K562 (cell line): Measurements from ENCODE around the gene RNF13. TPM values are rescaled to one million over a fixed set of nuclear protein-coding genes. Genes with fewer than 3 reads are reported as not detected.

Experiments used
- ATAC-seq: fragments of 200-7000 bp; cut with Tn5 transposase; 3 replicates; pipeline ENCODE4 v1.9.1; 2020; ENCODE audit warnings: moderate library complexity
- BruUV-seq: library from RNA; stranded (reverse); fragments of 400-500 nt; replicated peaks from 2 replicates; lab custom pipeline; 2021; lab: Mats Ljungman, UMichigan
- CTCF ChIA-PET: fragments of 300-600 bp; formaldehyde crosslinking; extraction: SDS; loops from one replicate; lab custom pipeline; 2021; ENCODE audit warnings: low intra/inter-chr PET ratio; lab: Yijun Ruan, JAX
- POLR2A ChIA-PET: fragments of 300-600, 350-650 bp; sonication (Branson Sonifier 250); formaldehyde crosslinking; extraction: SDS; loops from one replicate; lab custom pipeline; 2021; ENCODE audit warnings: antibody characterized with exemption, inconsistent platforms; lab: Yijun Ruan, JAX
- DNase-seq, 4 experiments: peaks; one replicate each; pipeline versions ENCODE4 v3.0.0 to v3.0.0-alpha.2; 2011 to 2018; ENCODE audit warnings: low spot score in 3 of 4, mixed read lengths in 3 of 4; ENCODE audit errors: extremely low read depth in 1 of 4
- FAIRE-seq: peaks from 2 replicates; lab custom pipeline; 2011; peaks lifted over from hg19 to GRCh38; lab: Jason Lieb, UNC
- H2AFZ ChIP-seq: 2 replicates; pipeline ENCODE4 v1.6.0; 2011; ENCODE audit warnings: low read depth, low read length, control low read depth, inconsistent platforms
- H3K27ac ChIP-seq: fragments of 200-600 bp; 3 replicates; pipeline ENCODE4 v1.8.0; 2011; ENCODE audit warnings: low read depth, mild to moderate bottlenecking, control low read depth, inconsistent platforms, low read length, moderate library complexity, mixed read lengths; ENCODE audit errors: extremely low read depth
- H3K27me3 ChIP-seq, 2 experiments: fragments of 300-600 bp in 1 of 2; 2 replicates in 1 of 2; 3 replicates in 1 of 2; pipeline versions ENCODE4 v1.6.0 to v1.8.0; 2011; ENCODE audit warnings: inconsistent platforms in 2 of 2, low read length in 2 of 2, mild to moderate bottlenecking in 1 of 2, mixed read lengths in 1 of 2, moderate library complexity in 1 of 2; ENCODE audit not compliant: control insufficient read depth in 2 of 2, insufficient read depth in 2 of 2
- H3K36me3 ChIP-seq: fragments of 300-600 bp; 3 replicates; pipeline ENCODE4 v1.8.0; 2011; ENCODE audit warnings: mild to moderate bottlenecking, low read length, inconsistent platforms; ENCODE audit not compliant: control insufficient read depth, insufficient read depth
- H3K4me1 ChIP-seq, 2 experiments: fragments of 200-600 bp in 1 of 2; replicated peaks in 1 of 2; 2 replicates in 1 of 2; 3 replicates in 1 of 2; pipeline versions ENCODE4 v1.5.1 to v1.8.0; 2011; ENCODE audit warnings: inconsistent platforms in 2 of 2, low read length in 2 of 2, mild to moderate bottlenecking in 1 of 2, mixed read lengths in 1 of 2, moderate library complexity in 1 of 2; ENCODE audit not compliant: control insufficient read depth in 2 of 2, insufficient read depth in 2 of 2
- H3K4me2 ChIP-seq: 2 replicates; pipeline ENCODE4 v1.6.1; 2011; ENCODE audit warnings: low read length, control low read depth, inconsistent platforms, mixed read lengths; ENCODE audit not compliant: insufficient read depth
- H3K4me3 ChIP-seq: fragments of 200-600 bp; sonication (generic), shearing (Covaris generic); 2 replicates; pipeline ENCODE4 v1.5.1; 2016; ENCODE audit warnings: control low read depth, inconsistent platforms
- H3K79me2 ChIP-seq: fragments of 200-600 bp; 3 replicates; pipeline ENCODE4 v1.8.0; 2011; ENCODE audit warnings: low read length, inconsistent platforms; ENCODE audit not compliant: control insufficient read depth, insufficient read depth
- H3K9ac ChIP-seq, 2 experiments: 2 replicates each; pipeline versions ENCODE4 v1.6.0 to v1.6.1; 2011; ENCODE audit warnings: low read depth in 2 of 2, low read length in 2 of 2, control low read depth in 1 of 2, inconsistent platforms in 1 of 2, mild to moderate bottlenecking in 1 of 2, mixed read lengths in 1 of 2; ENCODE audit not compliant: insufficient read depth in 1 of 2
- H3K9me1 ChIP-seq: one replicate; pipeline ENCODE4 v1.6.0; 2011; ENCODE audit warnings: inconsistent platforms, mild to moderate bottlenecking, low read length, moderate library complexity; ENCODE audit not compliant: control insufficient read depth, insufficient read depth
- H3K9me3 ChIP-seq: replicated peaks from 2 replicates; pipeline ENCODE4 v1.5.1; 2011; ENCODE audit warnings: low read depth, low read length, inconsistent platforms; ENCODE audit not compliant: control insufficient read depth, insufficient read depth
- H4K20me1 ChIP-seq: replicated peaks from 2 replicates; pipeline ENCODE4 v1.6.1; 2011; ENCODE audit warnings: low read length, inconsistent platforms, mixed read lengths; ENCODE audit not compliant: control insufficient read depth, insufficient read depth
- BRF1 ChIP-seq: IDR thresholded peaks from 3 replicates; pipeline ENCODE4 v1.6.1; 2011; ENCODE audit warnings: borderline replicate concordance, mild to moderate bottlenecking; ENCODE audit not compliant: insufficient read length; ENCODE audit errors: extremely low read depth
- HNRNPL ChIP-seq: fragments of 200-400 bp; formaldehyde crosslinking; IDR thresholded peaks from 2 replicates; pipeline ENCODE4 v1.6.1; 2017; ENCODE audit warnings: low read depth, mild to moderate bottlenecking, low read length
- MAFG ChIP-seq: fragments of 450-650 bp; conservative IDR thresholded peaks from 2 replicates; pipeline ENCODE4 v1.6.1; 2016; ENCODE audit warnings: missing genetic modification characterization, missing compliant biosample characterization
- MLX ChIP-seq, 2 experiments: fragments of 450-650 bp in 1 of 2; sonication (generic) in 1 of 2; formaldehyde crosslinking; conservative IDR thresholded peaks; 2 replicates each; pipeline versions ENCODE4 v1.4.0 to v1.8.1; 2020 to 2022; ENCODE audit warnings: mild to moderate bottlenecking in 1 of 2, missing genetic modification reagents in 1 of 2
- MYBL2 ChIP-seq, 2 experiments: fragments of 450-650 bp in 1 of 2; sonication (generic) in 1 of 2; formaldehyde crosslinking in 1 of 2; IDR thresholded peaks; 2 replicates each; pipeline versions ENCODE4 v1.6.1 to v1.8.1; 2017 to 2022; ENCODE audit warnings: borderline replicate concordance in 1 of 2, inconsistent platforms in 1 of 2, low read depth in 1 of 2, mild to moderate bottlenecking in 1 of 2, missing genetic modification reagents in 1 of 2, moderate library complexity in 1 of 2
- NFIX ChIP-seq: fragments of 250-450 bp; sonication (Bioruptor Pico); IDR thresholded peaks from 2 replicates; pipeline ENCODE4 v1.4.0; 2020; ENCODE audit warnings: low read depth, mild to moderate bottlenecking, moderate library complexity
- RBM15 ChIP-seq: fragments of 200-400 bp; formaldehyde crosslinking; IDR thresholded peaks from 2 replicates; pipeline ENCODE4 v1.6.1; 2018; ENCODE audit warnings: mild to moderate bottlenecking, low read length, moderate library complexity; ENCODE audit not compliant: insufficient read depth
- SNRNP70 ChIP-seq: fragments of 200-400 bp; formaldehyde crosslinking; optimal IDR thresholded peaks from 2 replicates; pipeline ENCODE3; 2017; ENCODE audit warnings: low read depth, low read length
- SOX6 ChIP-seq: fragments of 450-650 bp; IDR thresholded peaks from 2 replicates; pipeline ENCODE4 v1.6.1; 2014; ENCODE audit warnings: mild to moderate bottlenecking
- SRSF7 ChIP-seq: fragments of 200-400 bp; formaldehyde crosslinking; optimal IDR thresholded peaks from 2 replicates; pipeline ENCODE3; 2017; ENCODE audit warnings: mild to moderate bottlenecking, low read depth, low read length
- TAF15 ChIP-seq: fragments of 200-400 bp; formaldehyde crosslinking; IDR thresholded peaks from 2 replicates; pipeline ENCODE4 v1.6.1; 2017; ENCODE audit warnings: mild to moderate bottlenecking, low read depth, low read length, moderate library complexity
- TAF9B ChIP-seq: fragments of 450-650 bp; IDR thresholded peaks from 2 replicates; pipeline ENCODE4 v1.6.1; 2018; ENCODE audit warnings: mild to moderate bottlenecking; ENCODE audit not compliant: partially characterized antibody
- XRCC5 ChIP-seq: fragments of 200-400 bp; formaldehyde crosslinking; IDR thresholded peaks from 2 replicates; pipeline ENCODE4 v1.6.1; 2017; ENCODE audit warnings: low read depth, mild to moderate bottlenecking, low read length
- ZNF143 ChIP-seq: sonication (generic); formaldehyde crosslinking; IDR thresholded peaks from 2 replicates; pipeline ENCODE4 v1.9.0; 2022; ENCODE audit warnings: mild to moderate bottlenecking, missing genetic modification reagents
- ZNF311 ChIP-seq: fragments of 250-450 bp; sonication (Bioruptor Pico); IDR thresholded peaks from 2 replicates; pipeline ENCODE4 v1.4.0; 2020; ENCODE audit warnings: mild to moderate bottlenecking, moderate library complexity
- ZNF589 ChIP-seq: fragments of 200-800 bp; sonication (Bioruptor generic); IDR thresholded peaks from 2 replicates; pipeline ENCODE4 v1.6.1; 2016; ENCODE audit warnings: low read depth, missing genetic modification characterization, missing compliant biosample characterization
- WGBS: fragments of 100-300 bp; shearing (Covaris generic); methylation state at CpG from one replicate; pipeline ENCODE4 v1.1.6; 2016; ENCODE audit warnings: low coverage, mixed read lengths; ENCODE audit not compliant: insufficient coverage; ENCODE audit errors: missing lambda C conversion rate; 5-methylcytosine and 5-hydroxymethylcytosine counted together
- in situ Hi-C: fragments of 300-500 bp; cut with MboI; formaldehyde crosslinking; loops from 4 replicates; pipeline ENCODE4 v1.15.0; 2018; ENCODE audit warnings: inconsistent platforms, mixed read lengths
- intact Hi-C: fragments of 100-400 bp; cut with micrococcal nuclease; formaldehyde crosslinking; loops from 2 replicates; pipeline ENCODE4 v1.14.2; 2022
- polyA plus RNA-seq, 8 experiments: library from polyadenylated mRNA; depleted of rRNA in 4 of 8; stranded (reverse) in 5 of 8; unstranded in 3 of 8; fragments of >200 nt; fragmentation: Nextera tagmentation in 2 of 8; fragmentation: Illumina TruSeq in 1 of 8; extraction: Ambion mirVana in 2 of 8; extraction: Trizol in 1 of 8; gene quantifications; 2 replicates each; pipeline versions ENCODE4 v1.2.1 to v1.2.3, GENCODE V29; 2011 to 2014; ENCODE audit warnings: inconsistent platforms in 1 of 8, missing spikeins in 1 of 8
- total RNA-seq, 7 experiments: library from RNA; depleted of rRNA in 6 of 7; stranded (reverse); fragments of >200 nt in 6 of 7; fragmentation: Illumina TruSeq in 2 of 7; extraction: Trizol in 2 of 7; gene quantifications; 2 replicates each; pipeline versions ENCODE4 v1.2.1 to v1.2.3, GENCODE V29; 2011 to 2021; ENCODE audit warnings: low replicate concordance in 1 of 7
- TF ChIP-seq, protein P1 (sequence below): sonication (generic); formaldehyde crosslinking; IDR thresholded peaks from 2 replicates; pipeline ENCODE4 v1.8.0; 2022; ENCODE audit warnings: missing genetic modification reagents, mild to moderate bottlenecking, borderline replicate concordance
- TF ChIP-seq, protein P2 (sequence below): sonication (generic); formaldehyde crosslinking; IDR thresholded peaks from 2 replicates; pipeline ENCODE4 v1.5.0; 2020; ENCODE audit warnings: missing genetic modification reagents

RNF13 gene
- total and polyA plus RNA-seq, 9 of the 15 experiments (the other 6 are each of a cell fraction or from before 2014, with no cell fraction given), result 12.7 to 35.8 (median 18.9) TPM

DNA sequence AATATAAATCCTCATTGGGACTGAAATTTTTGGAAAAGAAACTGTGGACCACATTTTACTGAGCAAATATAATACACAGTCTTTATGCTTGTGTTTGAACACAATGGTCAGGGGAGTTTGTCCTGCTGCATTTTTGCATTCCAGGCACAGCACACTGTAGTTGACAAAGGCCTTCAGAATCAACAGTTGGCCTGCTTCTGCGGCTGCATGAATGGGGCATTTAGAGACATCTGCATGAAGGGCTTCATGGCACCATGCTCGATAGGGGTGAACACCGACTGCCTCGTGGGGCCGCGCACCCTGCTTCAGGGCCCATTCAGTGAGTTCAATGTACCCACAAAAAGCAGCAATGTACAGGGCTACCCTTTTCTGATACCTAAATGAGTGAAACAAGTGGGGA is 45.3 kb upstream of the RNF13 start:
- Histone ChIP-seq H3K9me3 (no peaks in the 10 kb centered on the region), H3K79me2 (no peaks in the 10 kb centered on the region), H3K9ac (no peak overlapping the region), H4K20me1 (no peaks in the 10 kb centered on the region), H3K27ac (no peak overlapping the region), H3K9me1 (no peaks in the 10 kb centered on the region), H3K36me3 (no peaks in the 10 kb centered on the region), H3K4me2 (no peak overlapping the region), H3K27me3 (peaks cover 7 to 14% of the 10 kb centered on the region in 2 experiments; a peak in 3 of 5 replicates), H3K4me3 (no peak overlapping the region), H2AFZ (no peak overlapping the region), H3K4me1 (no peaks in the 10 kb centered on the region)
- in situ Hi-C loops (no loop called here), intact Hi-C loops (loop anchor here (5.0 kb wide), 2 partner anchors 40 to 455 kb away; no protein-coding TSS in a partner anchor)
- TF ChIP-seq HNRNPL (no peak), SNRNP70 (no peak), ZNF311 (CRISPR knock-in tag) (no peak), MAFG (tag) (no peak), RBM15 (no peak), MYBL2 (IDR thresholded peaks at IDR 0.05; ENCODE audit: low read depth) (no peak), MYBL2 (CRISPR knock-in tag; IDR thresholded peaks at IDR 0.05; ENCODE audit: borderline replicate concordance) (no peak), SRSF7 (no peak), ZNF589 (CRISPR knock-in tag) (no peak), MLX (CRISPR knock-in tag; conservative IDR thresholded peaks at IDR 0.05) (no peak), TAF15 (no peak), TAF9B (no peak), NFIX (CRISPR knock-in tag) (no peak), BRF1 (no peak), ZNF143 (no peak), SOX6 (no peak), XRCC5 (no peak)
- TF ChIP-seq, protein P1, sequence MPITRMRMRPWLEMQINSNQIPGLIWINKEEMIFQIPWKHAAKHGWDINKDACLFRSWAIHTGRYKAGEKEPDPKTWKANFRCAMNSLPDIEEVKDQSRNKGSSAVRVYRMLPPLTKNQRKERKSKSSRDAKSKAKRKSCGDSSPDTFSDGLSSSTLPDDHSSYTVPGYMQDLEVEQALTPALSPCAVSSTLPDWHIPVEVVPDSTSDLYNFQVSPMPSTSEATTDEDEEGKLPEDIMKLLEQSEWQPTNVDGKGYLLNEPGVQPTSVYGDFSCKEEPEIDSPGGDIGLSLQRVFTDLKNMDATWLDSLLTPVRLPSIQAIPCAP (CRISPR knock-in tag), result no peak
- TF ChIP-seq, protein P2, sequence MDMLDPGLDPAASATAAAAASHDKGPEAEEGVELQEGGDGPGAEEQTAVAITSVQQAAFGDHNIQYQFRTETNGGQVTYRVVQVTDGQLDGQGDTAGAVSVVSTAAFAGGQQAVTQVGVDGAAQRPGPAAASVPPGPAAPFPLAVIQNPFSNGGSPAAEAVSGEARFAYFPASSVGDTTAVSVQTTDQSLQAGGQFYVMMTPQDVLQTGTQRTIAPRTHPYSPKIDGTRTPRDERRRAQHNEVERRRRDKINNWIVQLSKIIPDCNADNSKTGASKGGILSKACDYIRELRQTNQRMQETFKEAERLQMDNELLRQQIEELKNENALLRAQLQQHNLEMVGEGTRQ (CRISPR knock-in tag), result no peak
- ATAC-seq, result no peak
- POLR2A ChIA-PET, result interaction anchor here (1.0 kb wide), 1 partner anchor 15 kb away, joined by 3 read pairs; the partner anchor contains the start of gene COMMD2
- 0% methylated on average over 6 of the region's 6 CpGs for WGBS
- no TSS peak for BruUV-seq
- no peak for DNase-seq
- no peak for FAIRE-seq
- CTCF ChIA-PET, result no interaction called here
